ENCODE results near the gene ANGPTL8.

ANGPTL8 gene

GRCh38 chr19:11194656-11195558 lies 44.5 kb upstream of the ANGPTL8 start:
- peak overlapping the region; percentile 68 for H3K9ac ChIP-seq (ENCODE audit: insufficient read length, low read depth)

GRCh38 chr19:11195681-11196080 lies 43.7 kb upstream of the ANGPTL8 start:
- Histone ChIP-seq H3K9ac (ENCODE audit: insufficient read length, low read depth) (no peak overlapping the region), H3K4me3 (ENCODE audit: insufficient read length, low read depth) (no peak overlapping the region), H3K4me1 (ENCODE audit: insufficient read depth, insufficient read length) (peaks cover 12% of the 10 kb centered on the region), H3K9me3 (ENCODE audit: insufficient read depth, low read length) (no peaks in the 10 kb centered on the region), H3K36me3 (ENCODE audit: insufficient read depth, insufficient read length, low read length) (peaks cover 47% of the 10 kb centered on the region), H3K27me3 (ENCODE audit: insufficient read depth, insufficient read length) (no peaks in the 10 kb centered on the region)
- DNase-seq (ENCODE audit: low read depth, low spot score), result no peak
- no peak for TF ChIP-seq ZNF274 (IDR thresholded peaks at IDR 0.05; ENCODE audit: low read depth, low read length)
- no peak for TF ChIP-seq SUZ12 (IDR thresholded peaks at IDR 0.05; ENCODE audit: extremely low read depth, insufficient read depth, insufficient read length)
- TF ChIP-seq YY1 (IDR thresholded peaks at IDR 0.05; ENCODE audit: insufficient read depth, insufficient read length), result no peak

More at GRCh38 chr19:11194656-11195558, 44.5 kb upstream of the ANGPTL8 start:
- Histone ChIP-seq H3K9me3 (ENCODE audit: insufficient read depth, low read length) (no peaks in the 10 kb centered on the region), H3K4me3 (ENCODE audit: insufficient read length, low read depth) (no peak overlapping the region), H3K27me3 (ENCODE audit: insufficient read depth, insufficient read length) (no peaks in the 10 kb centered on the region), H3K36me3 (ENCODE audit: insufficient read depth, insufficient read length, low read length) (peaks cover 46% of the 10 kb centered on the region), H3K4me1 (ENCODE audit: insufficient read depth, insufficient read length) (peaks cover 12% of the 10 kb centered on the region)
- no peak for DNase-seq (ENCODE audit: low read depth, low spot score)
- no peak for TF ChIP-seq SUZ12 (IDR thresholded peaks at IDR 0.05; ENCODE audit: extremely low read depth, insufficient read depth, insufficient read length)
- no peak for TF ChIP-seq ZNF274 (IDR thresholded peaks at IDR 0.05; ENCODE audit: low read depth, low read length)
- no peak for TF ChIP-seq YY1 (IDR thresholded peaks at IDR 0.05; ENCODE audit: insufficient read depth, insufficient read length)

GRCh38 chr19:11196406-11197287 lies 42.8 kb upstream of the ANGPTL8 start:
- no peak for TF ChIP-seq SUZ12 (IDR thresholded peaks at IDR 0.05; ENCODE audit: extremely low read depth, insufficient read depth, insufficient read length)
- no peak for TF ChIP-seq YY1 (IDR thresholded peaks at IDR 0.05; ENCODE audit: insufficient read depth, insufficient read length)
- no peak for TF ChIP-seq ZNF274 (IDR thresholded peaks at IDR 0.05; ENCODE audit: low read depth, low read length)
- Histone ChIP-seq H3K9me3 (ENCODE audit: insufficient read depth, low read length) (no peaks in the 10 kb centered on the region), H3K36me3 (ENCODE audit: insufficient read depth, insufficient read length, low read length) (peaks cover 53% of the 10 kb centered on the region), H3K9ac (ENCODE audit: insufficient read length, low read depth) (peak overlapping the region; percentile 85), H3K4me3 (ENCODE audit: insufficient read length, low read depth) (peak overlapping the region; percentile 65), H3K27me3 (ENCODE audit: insufficient read depth, insufficient read length) (no peaks in the 10 kb centered on the region), H3K4me1 (ENCODE audit: insufficient read depth, insufficient read length) (peaks cover 10% of the 10 kb centered on the region)
- DNase-seq (ENCODE audit: low read depth, low spot score), result no peak

- DNase-seq (ENCODE audit: low read depth, low spot score), result peak; percentile 48
- Histone ChIP-seq H3K4me1 (ENCODE audit: insufficient read depth, insufficient read length) (peaks cover 10% of the 10 kb centered on the region), H3K36me3 (ENCODE audit: insufficient read depth, insufficient read length, low read length) (peaks cover 52% of the 10 kb centered on the region), H3K9me3 (ENCODE audit: insufficient read depth, low read length) (no peaks in the 10 kb centered on the region), H3K4me3 (ENCODE audit: insufficient read length, low read depth) (peak within 1 kb of the TSS; percentile 65), H3K27me3 (ENCODE audit: insufficient read depth, insufficient read length) (no peaks in the 10 kb centered on the region), H3K9ac (ENCODE audit: insufficient read length, low read depth) (peak within 1 kb of the TSS; percentile 85)
- TF ChIP-seq ZNF274 (IDR thresholded peaks at IDR 0.05; ENCODE audit: low read depth, low read length) (no peak), SUZ12 (IDR thresholded peaks at IDR 0.05; ENCODE audit: extremely low read depth, insufficient read depth, insufficient read length) (no peak), YY1 (IDR thresholded peaks at IDR 0.05; ENCODE audit: insufficient read depth, insufficient read length) (no peak)
Observed at GRCh38 chr19:11197291-11198174, 41.9 kb upstream of the ANGPTL8 start, which contains the start of gene KANK2. Gene KANK2 (minus strand): TSS chr19:11197545. CDS start chr19:11194511, 3,034 bp downstream.

GRCh38 chr19:11198175-11198534 lies 41.3 kb upstream of the ANGPTL8 start:
- DNase-seq (ENCODE audit: low read depth, low spot score), result no peak
- peak overlapping the region; percentile 37 for H3K9ac ChIP-seq (ENCODE audit: insufficient read length, low read depth)
- TF ChIP-seq ZNF274 (IDR thresholded peaks at IDR 0.05; ENCODE audit: low read depth, low read length), result no peak
- no peak for TF ChIP-seq SUZ12 (IDR thresholded peaks at IDR 0.05; ENCODE audit: extremely low read depth, insufficient read depth, insufficient read length)
- no peak for TF ChIP-seq YY1 (IDR thresholded peaks at IDR 0.05; ENCODE audit: insufficient read depth, insufficient read length)
- H3K27me3 ChIP-seq (ENCODE audit: insufficient read depth, insufficient read length), result no peaks in the 10 kb centered on the region
- H3K4me1 ChIP-seq (ENCODE audit: insufficient read depth, insufficient read length), result peaks cover 6% of the 10 kb centered on the region
- no peak overlapping the region for H3K4me3 ChIP-seq (ENCODE audit: insufficient read length, low read depth)
- H3K36me3 ChIP-seq (ENCODE audit: insufficient read depth, insufficient read length, low read length), result peaks cover 51% of the 10 kb centered on the region
- no peaks in the 10 kb centered on the region for H3K9me3 ChIP-seq (ENCODE audit: insufficient read depth, low read length)

GRCh38 chr19:11198769-11199424 lies 40.5 kb upstream of the ANGPTL8 start:
- TF ChIP-seq ZNF274 (IDR thresholded peaks at IDR 0.05; ENCODE audit: low read depth, low read length), result no peak
- TF ChIP-seq YY1 (IDR thresholded peaks at IDR 0.05; ENCODE audit: insufficient read depth, insufficient read length), result no peak
- TF ChIP-seq SUZ12 (IDR thresholded peaks at IDR 0.05; ENCODE audit: extremely low read depth, insufficient read depth, insufficient read length), result no peak
- H3K4me1 ChIP-seq (ENCODE audit: insufficient read depth, insufficient read length), result peaks cover 8% of the 10 kb centered on the region
- DNase-seq (ENCODE audit: low read depth, low spot score), result no peak
- H3K9ac ChIP-seq (ENCODE audit: insufficient read length, low read depth), result no peak overlapping the region
- peaks cover 43% of the 10 kb centered on the region for H3K36me3 ChIP-seq (ENCODE audit: insufficient read depth, insufficient read length, low read length)
- no peak overlapping the region for H3K4me3 ChIP-seq (ENCODE audit: insufficient read length, low read depth)
- H3K9me3 ChIP-seq (ENCODE audit: insufficient read depth, low read length), result no peaks in the 10 kb centered on the region
- H3K27me3 ChIP-seq (ENCODE audit: insufficient read depth, insufficient read length), result no peaks in the 10 kb centered on the region

Measured in NT2/D1 (cell line).